ENCODE results near the gene ITPA. TPM values are rescaled to one million over a fixed set of nuclear protein-coding genes. Genes with fewer than 3 reads are reported as not detected.

The ITPA gene
- total and polyA plus RNA-seq, 2 of the 13 experiments (the other 11 are each of a cell fraction or from before 2014, with no cell fraction given) = 60.1 to 103 TPM

- peak; percentile 78 for TF ChIP-seq DBP (CRISPR knock-in tag; IDR thresholded peaks at IDR 0.05; ENCODE audit: not compliant biosample characterization)
- peak; percentile 87; the same call in 1 of the 2 replicates for TF ChIP-seq ZNF569 (CRISPR knock-in tag; IDR thresholded peaks at IDR 0.05; ENCODE audit: borderline replicate concordance)
- 0 out of 2 replicates have a peak, but pooled peaks have one; percentile 66 for TF ChIP-seq GTF3A (CRISPR knock-in tag; conservative IDR thresholded peaks at IDR 0.05)
- TF ChIP-seq JARID2 (CRISPR knock-in tag; IDR thresholded peaks at IDR 0.05; ENCODE audit: insufficient replicate concordance) = peak; percentile 14
- peak; percentile 84 for TF ChIP-seq ATF2 (CRISPR knock-in tag; IDR thresholded peaks at IDR 0.05)
- TF ChIP-seq HES4 (CRISPR knock-in tag; IDR thresholded peaks at IDR 0.05; ENCODE audit: borderline replicate concordance) = peak; percentile 90
- TF ChIP-seq ZNF556 (CRISPR knock-in tag; IDR thresholded peaks at IDR 0.05; ENCODE audit: borderline replicate concordance) = peak; percentile 94
- peak; percentile 96 for TF ChIP-seq ZNF563 (CRISPR knock-in tag; IDR thresholded peaks at IDR 0.05)
- peak; percentile 78; the same call in 1 of the 2 replicates for TF ChIP-seq ZNF570 (CRISPR knock-in tag; IDR thresholded peaks at IDR 0.05; ENCODE audit: borderline replicate concordance)
- TF ChIP-seq FOXO4 (CRISPR knock-in tag; conservative IDR thresholded peaks at IDR 0.05) = no peak; the same call in 1 of the 2 replicates
- peak; percentile 95; the same call in 1 of the 2 replicates for TF ChIP-seq CHCHD3 (CRISPR knock-in tag; IDR thresholded peaks at IDR 0.05)
- peak; percentile 98 for TF ChIP-seq ZMYM3 (CRISPR knock-in tag; IDR thresholded peaks at IDR 0.05)
- TF ChIP-seq BATF2 (CRISPR knock-in tag; IDR thresholded peaks at IDR 0.05) = no peak
- peak; percentile 72 for TF ChIP-seq BRD4 (CRISPR knock-in tag; IDR thresholded peaks at IDR 0.05)
- TF ChIP-seq LCORL (IDR thresholded peaks at IDR 0.05) = no peak
- peak; percentile 95 for TF ChIP-seq LCORL (CRISPR knock-in tag; IDR thresholded peaks at IDR 0.05)
- peak; percentile 92; the same call in 1 of the 2 replicates for TF ChIP-seq ZNF782 (CRISPR knock-in tag; IDR thresholded peaks at IDR 0.05; ENCODE audit: borderline replicate concordance)
- no peak; the same call in 1 of the 2 replicates for TF ChIP-seq ZNF567 (CRISPR knock-in tag; IDR thresholded peaks at IDR 0.05; ENCODE audit: borderline replicate concordance)
- peak; percentile 55 for TF ChIP-seq RFXAP (CRISPR knock-in tag; IDR thresholded peaks at IDR 0.05; ENCODE audit: borderline replicate concordance)
- TF ChIP-seq ZNF275 (CRISPR knock-in tag; IDR thresholded peaks at IDR 0.05; ENCODE audit: borderline replicate concordance) = no peak; the same call in 1 of the 2 replicates
- TF ChIP-seq NAIF1 (CRISPR knock-in tag; IDR thresholded peaks at IDR 0.05; ENCODE audit: borderline replicate concordance) = peak; percentile 83
- peak; percentile 85 for TF ChIP-seq SPEN (CRISPR knock-in tag; IDR thresholded peaks at IDR 0.05; ENCODE audit: low read depth)
These were observed 35.5 kb upstream of the ITPA start (continued) for GRCh38 chr20:3173610-3174441.

Measured in HepG2 (cell line).